HG03139 (cell line): Measurements from ENCODE around the gene SRSF9.
"Not testable (repeated sequence)": the region's sequence is repeated elsewhere in the genome, so short reads cannot be mapped to it uniquely, and the experiment has no call there.

Experiments used
- ATAC-seq: cut with Tn5 transposase; IDR thresholded peaks from one replicate; pipeline ENCODE4 v1.9.1; 2021; ENCODE audit not compliant: unreplicated experiment

The SRSF9 gene, protein sequence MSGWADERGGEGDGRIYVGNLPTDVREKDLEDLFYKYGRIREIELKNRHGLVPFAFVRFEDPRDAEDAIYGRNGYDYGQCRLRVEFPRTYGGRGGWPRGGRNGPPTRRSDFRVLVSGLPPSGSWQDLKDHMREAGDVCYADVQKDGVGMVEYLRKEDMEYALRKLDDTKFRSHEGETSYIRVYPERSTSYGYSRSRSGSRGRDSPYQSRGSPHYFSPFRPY

DNA sequence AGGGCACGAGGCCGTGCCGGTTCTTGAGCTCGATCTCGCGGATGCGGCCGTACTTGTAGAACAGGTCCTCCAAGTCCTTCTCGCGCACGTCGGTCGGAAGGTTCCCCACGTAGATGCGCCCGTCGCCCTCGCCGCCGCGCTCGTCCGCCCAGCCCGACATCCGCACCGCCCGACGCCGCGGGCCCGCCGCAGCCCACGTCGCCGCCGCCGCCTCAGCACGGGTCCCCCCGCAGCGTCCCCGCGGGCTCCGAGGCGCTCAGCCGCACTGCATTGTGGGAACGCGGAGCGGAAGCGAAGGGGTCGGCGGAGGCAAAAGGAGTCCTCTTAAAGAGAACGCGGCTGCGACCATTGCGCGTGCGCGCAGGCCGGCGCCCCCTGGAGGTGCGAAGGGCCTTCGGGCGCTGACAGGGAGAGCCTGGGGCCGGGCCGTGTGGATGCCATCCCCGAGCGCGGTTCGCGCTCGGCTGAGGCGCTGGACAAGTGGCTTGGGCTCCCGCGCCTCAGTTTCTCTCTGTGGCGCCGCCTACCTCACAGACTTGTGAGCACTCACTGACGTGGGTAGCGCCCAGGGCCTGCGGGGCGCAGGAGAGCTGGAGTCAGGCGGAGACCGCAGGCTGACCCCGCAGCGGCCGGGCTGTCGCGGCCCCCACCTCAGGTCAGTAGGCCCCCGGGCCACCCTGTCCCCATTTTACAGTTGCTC, at the start of gene SRSF9:
Gene SRSF9 (minus strand): TSS at position 299 of the 700 bp plus-strand sequence. CDS start 139 bp downstream, at position 160.
- ATAC-seq = peak; percentile 80

DNA sequence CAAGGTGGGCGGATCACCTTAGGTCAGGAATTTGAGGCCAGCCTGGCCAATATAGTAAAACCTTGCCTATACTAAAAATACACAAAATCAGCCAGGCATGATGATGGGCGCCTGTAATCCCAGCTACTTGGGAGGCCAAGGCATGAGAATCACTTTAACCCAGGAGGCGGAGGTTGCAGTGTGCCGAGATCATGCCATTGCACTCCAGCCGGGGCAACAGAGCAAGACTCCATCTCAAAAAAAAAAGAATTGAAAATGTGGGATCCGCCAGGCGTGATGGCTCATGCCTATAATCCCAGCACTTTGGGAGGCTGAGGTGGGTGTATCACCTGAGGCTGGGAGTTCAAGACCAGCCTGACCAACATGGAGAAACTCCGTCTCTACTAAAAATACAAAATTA, 49.8 kb upstream of the SRSF9 start:
- not testable (repeated sequence) for ATAC-seq

DNA sequence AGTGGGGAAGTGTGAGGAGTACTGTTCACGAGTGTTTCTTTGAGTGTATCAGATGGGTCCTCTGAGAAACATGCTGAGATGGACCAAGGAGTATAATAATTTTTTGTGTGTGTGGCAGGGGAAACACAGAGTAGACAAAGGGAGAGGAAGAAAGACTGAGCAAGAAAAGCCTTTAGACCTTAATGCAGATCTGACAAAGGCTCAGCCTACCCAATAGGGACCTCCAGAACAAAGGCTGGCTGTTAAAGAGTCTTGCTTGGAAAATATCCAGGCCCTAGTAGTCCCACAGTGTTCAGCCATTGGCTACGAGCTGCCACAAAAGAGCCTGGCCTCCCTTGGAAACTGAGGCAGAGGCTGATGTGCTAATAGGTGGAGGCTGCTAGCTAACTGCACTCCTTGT, 45.9 kb upstream of the SRSF9 start:
- no peak for ATAC-seq

DNA sequence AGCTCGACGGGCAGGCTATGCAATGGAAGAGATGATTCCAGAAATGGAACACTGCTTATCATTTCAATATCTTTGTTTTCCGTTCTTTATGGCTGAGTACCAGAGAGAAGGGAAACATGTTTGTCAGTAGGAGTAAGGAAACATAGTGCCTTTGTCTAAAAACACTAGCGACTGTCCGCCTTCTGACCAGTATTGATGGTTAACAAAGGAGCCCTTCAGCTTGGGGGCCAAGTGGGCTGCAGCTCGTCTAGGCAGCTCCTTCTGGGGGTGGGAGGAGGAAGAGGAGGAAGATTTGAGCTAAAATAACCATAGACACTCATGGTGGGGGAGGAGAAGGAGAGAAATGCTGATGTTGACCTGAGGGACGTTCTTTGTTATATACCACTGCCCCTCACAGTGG, 44.5 kb upstream of the SRSF9 start:
- ATAC-seq = no peak

DNA sequence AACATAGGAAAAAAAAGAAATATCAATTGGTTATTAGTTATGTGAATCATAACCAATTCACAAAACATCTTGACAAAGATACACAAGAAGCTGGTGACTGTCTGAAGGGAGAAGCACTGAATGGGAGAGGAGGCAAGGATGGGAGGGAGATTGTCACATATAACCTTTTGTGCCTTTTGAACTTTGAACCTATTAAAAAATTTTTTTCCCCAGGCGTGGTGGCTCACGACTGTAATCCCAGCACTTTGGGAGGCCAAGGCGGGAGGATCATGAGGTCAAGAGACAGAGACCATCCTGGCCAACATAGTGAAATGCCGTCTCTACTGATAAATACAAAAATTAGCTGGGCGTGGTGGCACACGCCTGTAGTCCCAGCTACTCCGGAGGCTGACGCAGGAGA, 39.0 kb upstream of the SRSF9 start:
- no peak for ATAC-seq

DNA sequence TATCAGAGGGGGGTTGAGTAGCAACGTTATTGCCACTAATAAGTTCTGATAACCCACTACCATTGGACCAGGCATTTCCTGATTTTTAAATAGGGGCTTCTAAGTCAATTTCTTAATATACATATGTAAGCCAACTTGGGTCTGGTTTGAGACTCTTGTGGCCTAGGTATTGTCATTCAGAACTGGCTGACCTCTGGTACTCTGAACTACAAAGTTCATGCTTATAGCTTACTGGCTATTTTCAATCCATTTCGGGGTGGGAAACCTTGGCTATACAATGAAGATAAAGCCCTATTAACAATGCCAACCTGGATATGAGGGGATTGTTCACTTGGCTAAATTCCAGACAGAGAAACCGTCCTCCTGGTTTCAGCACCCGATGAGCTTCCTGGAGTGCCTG, 35.0 kb upstream of the SRSF9 start:
- ATAC-seq = no peak

DNA sequence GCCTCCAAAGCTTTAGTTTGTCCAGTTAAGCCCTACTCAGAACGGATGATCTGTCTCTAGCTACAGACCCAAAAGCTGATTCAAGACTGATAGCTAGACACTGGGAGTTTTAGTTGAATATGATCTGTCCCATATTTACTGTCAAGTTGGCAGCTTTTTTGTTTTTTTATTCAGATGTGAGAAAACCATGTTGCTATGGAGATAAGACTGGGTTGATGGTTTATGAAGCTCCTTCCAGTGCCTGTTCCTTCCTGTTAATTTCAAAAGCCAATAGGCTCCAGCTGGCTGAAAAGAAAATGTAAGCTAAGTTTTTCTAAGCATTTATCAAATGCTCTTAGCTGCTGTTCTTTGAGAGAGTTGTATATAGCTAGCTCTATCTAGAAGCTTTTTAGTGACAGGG, 31.0 kb upstream of the SRSF9 start:
- no peak for ATAC-seq

DNA sequence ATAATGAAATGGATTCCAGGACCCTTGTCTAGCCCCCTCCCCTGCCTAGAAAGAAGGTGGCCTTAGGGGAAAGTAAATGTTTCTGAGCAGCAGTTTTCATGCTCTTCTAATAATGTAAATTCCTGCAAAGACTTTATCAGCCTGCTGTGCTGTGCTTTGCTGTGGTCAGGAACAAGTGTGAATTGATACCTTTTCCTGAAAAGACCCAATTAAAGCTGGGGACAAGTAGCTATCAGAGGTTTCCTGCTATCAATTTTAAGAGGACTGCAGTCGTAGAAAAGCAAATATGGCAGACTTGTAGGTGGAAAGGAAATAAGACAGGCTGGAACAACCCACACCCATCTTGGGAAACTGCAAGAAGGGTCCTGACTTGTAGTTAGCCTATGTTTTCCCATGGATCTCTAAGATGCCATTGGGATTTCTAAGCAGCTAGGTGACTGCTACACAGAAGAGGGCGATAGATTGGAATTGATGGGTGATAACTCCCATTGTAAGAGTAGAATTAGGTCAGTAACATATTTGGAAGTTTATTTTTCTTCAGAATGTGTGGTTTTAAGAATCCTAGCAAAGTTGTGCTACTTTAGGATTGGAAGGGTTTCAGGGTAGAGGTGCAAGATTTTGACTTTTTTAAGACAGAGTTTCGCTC, 29.4 kb upstream of the SRSF9 start:
- no peak for ATAC-seq

DNA sequence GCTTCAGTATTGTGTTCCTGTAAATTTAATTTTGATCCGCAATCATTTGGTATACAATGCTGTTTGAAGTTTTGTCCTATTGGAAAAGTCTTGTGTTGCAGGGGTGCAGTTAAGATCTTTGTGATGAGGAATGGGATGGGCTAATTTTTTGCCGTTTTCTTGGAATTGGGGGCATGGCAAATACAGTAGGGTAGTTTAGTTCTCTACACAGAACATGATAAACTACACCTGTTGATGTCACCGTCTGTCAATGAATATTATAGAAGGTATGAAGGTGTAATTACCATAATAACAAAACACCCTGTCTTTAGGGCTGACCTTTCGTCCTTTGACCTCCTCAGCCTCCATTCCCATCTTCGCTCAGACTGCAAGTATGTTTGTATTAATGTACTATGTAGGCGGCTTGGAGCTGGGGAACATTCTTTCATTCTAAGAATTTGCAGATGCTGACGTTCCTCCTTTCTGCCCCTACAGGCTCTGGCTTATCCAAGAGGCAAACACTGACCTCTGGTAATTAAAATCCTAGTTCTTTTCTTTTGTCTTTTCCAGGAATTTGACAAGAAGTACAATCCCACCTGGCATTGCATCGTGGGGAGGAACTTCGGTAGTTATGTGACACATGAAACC, 28.1 kb upstream of the SRSF9 start:
- ATAC-seq = no peak

DNA sequence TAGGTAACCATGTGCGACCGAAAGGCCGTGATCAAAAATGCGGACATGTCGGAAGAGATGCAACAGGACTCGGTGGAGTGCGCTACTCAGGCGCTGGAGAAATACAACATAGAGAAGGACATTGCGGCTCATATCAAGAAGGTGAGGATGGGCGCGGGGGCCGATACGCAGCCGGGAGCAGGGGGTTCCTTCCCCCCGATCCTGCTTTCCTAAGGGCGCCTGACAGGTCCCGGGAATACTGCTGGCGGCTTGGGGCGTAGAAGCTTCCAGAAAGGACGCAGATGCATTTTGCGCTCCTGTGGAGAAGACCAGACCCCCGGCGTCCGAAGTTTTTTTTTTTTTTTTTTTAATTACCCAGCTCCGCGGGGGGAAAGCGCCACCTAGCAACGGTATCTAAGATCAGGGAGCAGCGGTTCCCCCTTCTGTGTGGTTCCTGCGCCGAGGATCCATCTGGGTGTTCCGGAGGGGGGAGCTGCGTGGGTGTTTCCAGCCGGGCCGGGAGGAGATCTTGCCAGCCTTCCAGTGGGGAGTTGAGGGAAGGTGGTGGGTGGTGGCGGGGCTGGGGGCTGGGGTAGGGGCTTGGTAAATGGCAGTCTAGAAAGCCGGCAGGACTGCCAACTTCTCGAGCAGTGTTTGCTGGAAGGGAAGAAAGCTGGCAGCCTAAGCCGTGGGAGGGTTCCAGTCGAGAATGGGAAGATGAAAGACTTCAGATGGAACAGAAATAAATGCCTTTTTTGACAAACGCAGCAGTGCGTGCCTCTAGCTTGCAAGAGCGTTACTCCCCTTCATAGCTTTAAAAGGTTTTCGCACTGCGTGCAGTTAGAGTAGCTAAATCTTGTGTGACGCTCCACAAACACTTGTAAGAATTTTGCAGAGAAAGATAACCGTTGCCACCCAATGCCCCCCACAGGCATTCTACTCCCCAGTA, 27.1 kb upstream of the SRSF9 start:
- no peak for ATAC-seq

DNA sequence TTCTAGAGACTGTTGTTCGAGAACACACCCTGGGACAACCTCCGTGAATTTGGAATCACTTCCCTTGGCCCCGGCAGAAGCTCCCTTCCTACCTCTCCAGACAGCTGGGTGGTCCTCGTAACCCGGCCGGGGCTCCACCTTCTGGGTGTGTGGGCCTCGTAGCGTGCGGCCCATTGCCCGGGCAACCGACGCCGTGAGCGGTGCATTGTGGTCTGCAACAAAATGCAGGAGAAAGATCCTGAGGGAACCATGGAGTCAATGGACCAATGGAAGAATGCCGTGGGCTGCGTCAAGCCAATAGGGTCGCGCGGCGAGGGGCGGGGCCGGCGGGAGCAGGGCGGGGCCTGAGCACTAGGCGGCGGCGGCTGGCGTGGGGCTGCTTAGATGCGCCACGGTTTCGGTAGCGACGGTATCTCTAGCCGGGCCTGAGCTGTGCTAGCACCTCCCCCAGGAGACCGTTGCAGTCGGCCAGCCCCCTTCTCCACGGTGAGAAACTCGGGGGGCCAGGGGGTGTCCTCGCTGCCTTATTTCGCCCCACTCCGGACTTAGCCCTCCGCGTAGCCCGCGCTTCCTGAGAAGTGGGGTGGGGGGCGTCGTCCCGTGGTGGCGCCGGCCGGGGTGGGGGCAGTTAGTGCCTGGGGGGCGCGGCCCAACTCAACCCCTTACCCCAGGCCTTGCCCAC, 26.3 kb upstream of the SRSF9 start, which contains the start of gene DYNLL1:
Gene DYNLL1 (plus strand): TSS at position 383 of the 682 bp plus-strand sequence. CDS start 309 bp downstream, outside the sequence.
- ATAC-seq = peak; percentile 92

DNA sequence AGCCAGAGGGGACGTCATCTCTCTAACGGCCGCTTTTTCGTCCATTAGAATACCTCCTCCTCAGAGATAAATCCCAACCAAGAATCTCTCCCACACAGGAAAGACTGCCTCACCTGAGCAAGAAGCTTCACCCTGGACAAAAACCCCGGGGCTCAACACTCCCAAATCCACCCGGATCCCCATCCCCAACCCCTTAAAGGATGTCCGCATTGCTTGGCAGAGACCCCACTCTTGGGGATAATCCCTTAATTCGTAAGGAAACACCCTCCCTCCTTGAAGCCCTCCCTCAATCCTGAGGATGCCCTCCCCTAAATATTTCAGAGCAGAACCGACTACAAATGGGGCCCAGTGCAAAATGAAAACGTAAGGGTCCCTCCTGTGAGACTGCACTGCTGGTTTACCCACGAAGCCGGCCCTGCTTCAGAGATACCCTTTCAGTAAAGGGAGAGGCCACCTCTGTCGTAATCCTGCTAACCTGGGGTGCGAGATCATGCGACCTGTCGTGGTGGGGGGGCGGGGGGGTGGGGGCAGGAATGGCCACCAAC, 25.7 kb upstream of the SRSF9 start:
- ATAC-seq = no peak

DNA sequence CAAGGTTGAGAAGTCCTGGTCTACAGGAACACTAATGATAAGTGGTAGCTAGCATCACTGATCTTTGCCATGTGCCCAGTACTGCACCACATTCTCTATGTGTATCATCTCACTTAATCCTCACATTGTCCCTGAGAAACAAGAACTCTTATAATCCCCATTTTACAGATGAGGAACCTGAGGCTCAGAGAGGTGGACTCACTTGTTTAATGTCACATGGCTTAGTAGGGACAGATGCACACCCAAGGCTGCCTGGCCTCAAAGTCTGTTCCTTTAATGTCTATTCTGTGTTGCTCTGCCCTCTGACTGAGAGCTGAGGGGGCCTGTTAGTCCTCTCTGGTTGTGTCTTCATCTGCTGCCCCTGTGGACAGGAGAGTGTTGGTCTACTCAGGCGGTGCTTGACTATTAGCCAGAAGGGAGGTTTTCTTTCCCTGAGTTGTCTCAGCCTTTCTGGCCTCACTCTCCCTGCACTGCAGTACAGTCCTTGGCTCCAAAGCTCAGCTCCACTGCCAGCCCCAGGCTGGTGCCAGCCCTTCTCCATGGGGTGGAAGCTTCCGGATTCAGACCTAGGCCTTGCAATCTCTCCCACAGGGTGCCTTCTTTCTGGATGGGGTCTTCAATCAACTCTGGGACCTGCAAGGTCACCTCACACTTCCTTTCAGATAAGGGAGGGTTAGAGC, 21.4 kb upstream of the SRSF9 start:
- no peak for ATAC-seq

DNA sequence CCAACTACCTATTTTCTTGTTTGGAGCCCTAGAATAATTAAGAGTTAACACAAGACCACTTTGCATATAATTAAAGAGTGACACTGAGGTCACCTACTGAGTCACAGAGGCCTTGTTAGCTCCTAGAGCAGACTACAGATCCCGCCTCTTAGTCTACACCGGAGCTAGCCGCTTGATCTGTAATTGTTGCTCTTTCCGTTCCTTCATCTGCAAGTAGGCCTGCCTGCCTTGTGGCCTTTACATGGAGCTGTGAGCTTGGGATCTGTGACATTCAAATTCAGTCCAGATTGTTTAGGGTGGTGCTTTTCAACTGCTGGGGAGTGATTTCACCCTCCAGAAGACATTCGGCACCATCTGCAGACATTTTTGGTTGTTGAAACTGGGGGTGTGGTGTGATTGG, 20.8 kb upstream of the SRSF9 start:
- no peak for ATAC-seq

DNA sequence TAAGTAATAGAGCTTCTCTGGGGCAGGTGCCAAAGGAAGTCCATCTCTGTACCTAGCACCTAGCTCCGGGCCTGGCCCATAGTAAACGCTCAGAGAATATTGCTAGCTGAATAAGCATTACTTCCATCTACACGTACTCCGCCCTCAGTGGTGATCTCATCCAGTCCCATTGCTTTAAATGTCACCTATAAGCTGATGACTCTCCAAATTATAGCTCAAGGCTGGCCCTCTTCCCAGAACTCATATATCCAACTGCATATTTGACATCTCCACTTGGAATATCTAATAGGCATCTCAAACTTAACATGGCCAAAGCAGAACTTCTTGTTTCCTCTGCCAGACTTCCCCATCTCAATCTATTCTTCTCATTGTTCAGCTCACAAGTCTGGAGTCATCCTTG, 19.5 kb upstream of the SRSF9 start:
- ATAC-seq = no peak

DNA sequence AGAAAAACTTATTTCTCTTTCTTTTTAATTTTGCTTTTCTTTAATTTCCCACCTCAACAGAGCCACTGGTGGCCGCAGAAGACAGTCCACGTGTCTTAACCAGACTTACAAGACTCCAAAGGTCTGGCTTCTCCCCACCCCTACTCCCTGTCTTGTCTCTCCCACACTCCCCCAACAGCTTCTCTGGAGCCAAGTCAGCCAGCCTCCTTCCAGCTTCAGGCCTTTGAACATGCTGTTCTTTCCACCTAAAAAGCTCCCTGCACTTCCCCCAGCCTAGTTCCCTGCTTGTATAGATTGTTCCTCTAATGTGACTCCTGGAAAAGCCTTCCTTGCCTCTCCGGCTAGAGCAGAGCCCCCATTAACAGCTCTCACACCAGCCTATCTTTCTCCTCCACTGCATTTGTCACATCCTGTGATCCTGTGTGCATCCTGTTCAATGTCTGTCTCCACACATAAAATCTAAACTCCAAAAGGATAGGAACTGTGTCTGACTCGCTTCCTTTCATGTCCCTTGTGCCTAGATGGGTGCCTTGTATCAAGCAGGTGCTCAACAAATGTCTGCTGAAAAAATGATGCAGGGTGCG, 18.6 kb upstream of the SRSF9 start:
- ATAC-seq = no peak

DNA sequence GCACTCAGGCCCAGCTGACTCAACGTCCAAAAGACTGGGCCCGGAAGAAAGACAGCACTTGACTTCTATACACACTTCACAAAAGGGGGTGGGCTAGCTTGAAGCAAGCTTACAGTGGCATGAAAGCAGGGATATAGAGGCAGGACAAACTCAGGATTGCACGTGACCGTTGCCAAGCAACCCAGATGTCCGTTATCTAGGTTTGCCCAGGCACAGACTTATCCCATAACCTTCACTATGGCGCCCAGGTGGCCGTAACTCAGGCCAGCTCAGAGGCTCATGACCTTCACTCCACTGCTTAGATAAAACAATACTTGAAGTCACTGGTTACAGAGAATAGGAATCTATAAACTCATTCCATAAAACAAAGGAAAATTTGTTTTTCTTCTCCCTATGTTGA, 18.0 kb upstream of the SRSF9 start:
- not testable (repeated sequence) for ATAC-seq

DNA sequence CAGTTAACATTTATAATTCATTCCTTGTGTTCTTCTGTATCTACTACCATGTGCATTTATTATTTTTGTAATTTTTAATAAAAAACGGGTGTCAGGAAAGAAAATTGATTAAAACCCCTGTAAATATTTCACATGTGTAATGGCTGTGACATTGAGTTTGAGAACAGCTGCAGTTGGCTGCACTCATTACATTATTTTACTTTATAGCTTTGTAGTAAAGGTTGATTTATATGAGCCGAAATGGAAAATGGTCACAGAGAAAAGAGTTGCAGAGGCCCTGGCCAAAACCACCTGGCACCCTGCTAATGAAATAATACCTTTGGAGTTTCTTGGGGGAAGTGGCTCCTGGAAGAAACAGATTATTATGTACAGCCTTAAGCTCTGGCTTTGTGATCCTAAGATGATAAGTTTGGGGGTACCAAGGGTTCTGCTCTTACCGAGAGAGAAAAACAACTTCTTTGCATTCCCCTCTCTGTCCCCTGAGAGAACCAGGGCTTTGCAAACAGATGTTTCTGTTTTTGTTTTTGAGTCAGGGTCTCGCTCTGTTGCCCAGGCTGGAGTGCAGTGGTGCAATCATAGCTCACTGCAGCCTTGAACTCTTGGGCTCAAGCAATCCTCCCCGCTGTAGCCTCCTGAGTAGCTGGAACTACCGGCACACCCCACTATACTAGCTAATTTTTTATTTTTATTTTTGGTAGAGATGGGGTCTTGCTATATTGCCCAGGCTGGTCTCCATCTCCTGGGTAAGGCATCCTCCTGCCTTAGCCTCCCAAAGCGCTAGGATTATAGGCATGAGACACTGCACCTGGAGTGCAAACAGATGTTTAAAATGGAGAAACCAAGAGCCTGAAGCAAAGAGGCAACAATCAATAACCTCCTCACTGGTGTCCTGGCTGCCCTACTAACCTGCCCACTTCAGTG, 16.7 kb upstream of the SRSF9 start:
- ATAC-seq = no peak
